ENCODE data around the gene C1QTNF9.
"Not testable (repeated sequence)": the region's sequence is repeated elsewhere in the genome, so short reads cannot be mapped to it uniquely, and the experiment has no call there.

Gene C1QTNF9

GRCh38 chr13:24339937-24340607 lies 30.7 kb downstream of the C1QTNF9 start:
- ChIA-PET CTCF (no interaction called here), POLR2A (no interaction called here)
- no peak for DNase-seq (ENCODE audit: extremely low spot score)
- TF ChIP-seq LEF1 (IDR thresholded peaks at IDR 0.05; ENCODE audit: borderline replicate concordance) (no peak), ELF4 (IDR thresholded peaks at IDR 0.05) (no peak), CTBP1 (IDR thresholded peaks at IDR 0.05; ENCODE audit: borderline replicate concordance) (no peak), FOXK2 (IDR thresholded peaks at IDR 0.05) (no peak), ZNF384 (IDR thresholded peaks at IDR 0.05) (no peak), L3MBTL2 (conservative IDR thresholded peaks at IDR 0.05) (no peak), TARDBP (IDR thresholded peaks at IDR 0.05) (no peak), SP1 (IDR thresholded peaks at IDR 0.05) (no peak), FOXA1 (IDR thresholded peaks at IDR 0.05) (no peak), BHLHE40 (IDR thresholded peaks at IDR 0.05; ENCODE audit: borderline replicate concordance) (no peak), ARNT (IDR thresholded peaks at IDR 0.05) (no peak), FOXM1 (IDR thresholded peaks at IDR 0.05; ENCODE audit: borderline replicate concordance) (no peak), PKNOX1 (IDR thresholded peaks at IDR 0.05) (no peak), SUZ12 (IDR thresholded peaks at IDR 0.05) (no peak)

- CTCF ChIA-PET: no interaction called here
- no peak for DNase-seq (ENCODE audit: extremely low spot score)
- no peak for TF ChIP-seq SUZ12 (IDR thresholded peaks at IDR 0.05)
- no peak for TF ChIP-seq FOXK2 (IDR thresholded peaks at IDR 0.05)
- no peak for TF ChIP-seq ARNT (IDR thresholded peaks at IDR 0.05)
- no peak for TF ChIP-seq ZNF384 (IDR thresholded peaks at IDR 0.05)
- no peak for TF ChIP-seq TARDBP (IDR thresholded peaks at IDR 0.05)
- TF ChIP-seq NFRKB (IDR thresholded peaks at IDR 0.05): no peak
- TF ChIP-seq LEF1 (IDR thresholded peaks at IDR 0.05; ENCODE audit: borderline replicate concordance): no peak
- TF ChIP-seq FOXA1 (IDR thresholded peaks at IDR 0.05): no peak
- no peak for TF ChIP-seq FOXM1 (IDR thresholded peaks at IDR 0.05; ENCODE audit: borderline replicate concordance)
- no peak for TF ChIP-seq PKNOX1 (IDR thresholded peaks at IDR 0.05)
- no peak for TF ChIP-seq BHLHE40 (IDR thresholded peaks at IDR 0.05; ENCODE audit: borderline replicate concordance)
- no peak for TF ChIP-seq CTBP1 (IDR thresholded peaks at IDR 0.05; ENCODE audit: borderline replicate concordance)
- TF ChIP-seq SP1 (IDR thresholded peaks at IDR 0.05): no peak
- no peak for TF ChIP-seq ELF4 (IDR thresholded peaks at IDR 0.05)
- TF ChIP-seq HDGF (IDR thresholded peaks at IDR 0.05; ENCODE audit: borderline replicate concordance): no peak
- TF ChIP-seq L3MBTL2 (conservative IDR thresholded peaks at IDR 0.05): no peak
- POLR2A ChIA-PET: no interaction called here
These were observed 31.2 kb downstream of the C1QTNF9 start for GRCh38 chr13:24340608-24340955.

GRCh38 chr13:24341439-24341838 lies 32.1 kb downstream of the C1QTNF9 start:
- POLR2A ChIA-PET: no interaction called here
- no peak for DNase-seq (ENCODE audit: extremely low spot score)
- CTCF ChIA-PET: no interaction called here
- TF ChIP-seq NFRKB (IDR thresholded peaks at IDR 0.05) (no peak), FOXK2 (IDR thresholded peaks at IDR 0.05) (no peak), SUZ12 (IDR thresholded peaks at IDR 0.05) (no peak), FOXA1 (IDR thresholded peaks at IDR 0.05) (no peak)

- POLR2A ChIA-PET: no interaction called here
- CTCF ChIA-PET: no interaction called here
- TF ChIP-seq FOXA1 (IDR thresholded peaks at IDR 0.05): no peak
- TF ChIP-seq SUZ12 (IDR thresholded peaks at IDR 0.05): no peak
- no peak for TF ChIP-seq L3MBTL2 (conservative IDR thresholded peaks at IDR 0.05)
- DNase-seq (ENCODE audit: extremely low spot score): no peak
These were observed 39.0 kb downstream of the C1QTNF9 start for GRCh38 chr13:24348385-24348784.

GRCh38 chr13:24348797-24349515 lies 39.6 kb downstream of the C1QTNF9 start:
- POLR2A ChIA-PET: no interaction called here
- DNase-seq (ENCODE audit: extremely low spot score): no peak
- TF ChIP-seq CTBP1 (IDR thresholded peaks at IDR 0.05; ENCODE audit: borderline replicate concordance) (no peak), ELF4 (IDR thresholded peaks at IDR 0.05) (no peak), FOXK2 (IDR thresholded peaks at IDR 0.05) (no peak)
- CTCF ChIA-PET: no interaction called here

GRCh38 chr13:24349778-24350664 lies 40.6 kb downstream of the C1QTNF9 start:
- CTCF ChIA-PET; POLR2A ChIA-PET; DNase-seq (ENCODE audit: extremely low spot score): not testable (repeated sequence)

- ChIA-PET CTCF (no interaction called here), POLR2A (no interaction called here)
- TF ChIP-seq PKNOX1 (IDR thresholded peaks at IDR 0.05) (no peak), ZNF384 (IDR thresholded peaks at IDR 0.05) (no peak), ELF4 (IDR thresholded peaks at IDR 0.05) (no peak), TARDBP (IDR thresholded peaks at IDR 0.05) (no peak), BHLHE40 (IDR thresholded peaks at IDR 0.05; ENCODE audit: borderline replicate concordance) (no peak)
- no peak for DNase-seq (ENCODE audit: extremely low spot score)
These were observed 42.0 kb downstream of the C1QTNF9 start for GRCh38 chr13:24351423-24351822.
